ENCODE data around the gene VAPB.

DNA sequence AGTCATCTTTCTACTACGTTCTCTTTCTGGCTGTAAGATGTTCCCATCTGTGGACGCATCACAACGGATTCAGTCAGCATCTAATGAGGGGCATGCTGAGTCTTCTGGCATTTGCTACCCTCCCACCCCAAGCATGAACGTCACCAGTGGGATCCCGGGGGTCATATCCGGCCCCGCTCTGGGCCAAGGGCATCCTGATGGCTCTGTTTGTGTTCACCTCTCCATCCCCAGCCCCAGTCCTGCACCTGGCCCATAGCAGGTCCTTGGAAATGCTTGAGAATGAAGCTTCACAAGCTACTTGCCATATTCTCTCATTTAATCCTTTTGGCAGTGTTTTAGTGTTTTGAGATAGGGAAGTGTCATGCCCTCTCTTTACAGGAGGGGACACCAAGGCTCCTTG lies 111.2 kb downstream of the VAPB start:
- TF ChIP-seq, protein P1, sequence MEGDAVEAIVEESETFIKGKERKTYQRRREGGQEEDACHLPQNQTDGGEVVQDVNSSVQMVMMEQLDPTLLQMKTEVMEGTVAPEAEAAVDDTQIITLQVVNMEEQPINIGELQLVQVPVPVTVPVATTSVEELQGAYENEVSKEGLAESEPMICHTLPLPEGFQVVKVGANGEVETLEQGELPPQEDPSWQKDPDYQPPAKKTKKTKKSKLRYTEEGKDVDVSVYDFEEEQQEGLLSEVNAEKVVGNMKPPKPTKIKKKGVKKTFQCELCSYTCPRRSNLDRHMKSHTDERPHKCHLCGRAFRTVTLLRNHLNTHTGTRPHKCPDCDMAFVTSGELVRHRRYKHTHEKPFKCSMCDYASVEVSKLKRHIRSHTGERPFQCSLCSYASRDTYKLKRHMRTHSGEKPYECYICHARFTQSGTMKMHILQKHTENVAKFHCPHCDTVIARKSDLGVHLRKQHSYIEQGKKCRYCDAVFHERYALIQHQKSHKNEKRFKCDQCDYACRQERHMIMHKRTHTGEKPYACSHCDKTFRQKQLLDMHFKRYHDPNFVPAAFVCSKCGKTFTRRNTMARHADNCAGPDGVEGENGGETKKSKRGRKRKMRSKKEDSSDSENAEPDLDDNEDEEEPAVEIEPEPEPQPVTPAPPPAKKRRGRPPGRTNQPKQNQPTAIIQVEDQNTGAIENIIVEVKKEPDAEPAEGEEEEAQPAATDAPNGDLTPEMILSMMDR (conservative IDR thresholded peaks at IDR 0.05), result no peak
- TF ChIP-seq ZFX (IDR thresholded peaks at IDR 0.05), result no peak

All from C4-2B (cell line).